Karpas-422 (cell line): ENCODE measurements around the gene TTC9B. TPM values are rescaled to one million over a fixed set of nuclear protein-coding genes. Genes with fewer than 3 reads are reported as not detected.

Experiments
- DNase-seq: peaks from one replicate; pipeline ENCODE4 v3.0.0-alpha.2; 2015
- H2AFZ ChIP-seq: fragments of 200-600 bp; sonication (generic); 2 replicates; pipeline ENCODE4 v1.6.1; 2014; ENCODE audit warnings: antibody characterized with exemption, low read length, mixed read lengths
- H3K27ac ChIP-seq: fragments of 200-600 bp; sonication (generic); 2 replicates; pipeline ENCODE4 v1.5.1; 2014; ENCODE audit warnings: mild to moderate bottlenecking, low read length, moderate library complexity
- H3K27me3 ChIP-seq: fragments of 200-600 bp; sonication (generic); 2 replicates; pipeline ENCODE4 v1.6.1; 2014; ENCODE audit warnings: low read length, mixed read lengths
- H3K36me3 ChIP-seq: fragments of 200-600 bp; sonication (generic); 2 replicates; pipeline ENCODE4 v1.6.1; 2014; ENCODE audit warnings: low read length, mixed read lengths; ENCODE audit not compliant: insufficient read depth
- H3K4me1 ChIP-seq: fragments of 200-600 bp; sonication (generic); 2 replicates; pipeline ENCODE4 v1.6.1; 2014; ENCODE audit warnings: mild to moderate bottlenecking, low read length, mixed read lengths
- H3K4me2 ChIP-seq: fragments of 200-600 bp; sonication (generic); 2 replicates; pipeline ENCODE4 v1.6.1; 2014; ENCODE audit warnings: low read length, low read depth, mild to moderate bottlenecking; ENCODE audit not compliant: poor library complexity, severe bottlenecking
- H3K4me3 ChIP-seq: fragments of 200-600 bp; sonication (generic); 2 replicates; pipeline ENCODE4 v1.5.1; 2014; ENCODE audit warnings: mild to moderate bottlenecking, antibody characterized with exemption, low read length, mixed read lengths
- H3K79me2 ChIP-seq: fragments of 200-600 bp; sonication (generic); 2 replicates; pipeline ENCODE4 v1.6.1; 2014; ENCODE audit warnings: mild to moderate bottlenecking, low read length, mixed read lengths
- H3K9ac ChIP-seq: fragments of 200-600 bp; sonication (generic); 2 replicates; pipeline ENCODE4 v1.6.0; 2014; ENCODE audit warnings: low read length
- H3K9me2 ChIP-seq: fragments of 200-600 bp; sonication (generic), shearing (Covaris generic); replicated peaks from 2 replicates; pipeline ENCODE4 v1.6.0; 2014; ENCODE audit warnings: mild to moderate bottlenecking, low read length, moderate library complexity; ENCODE audit not compliant: insufficient read depth
- H3K9me3 ChIP-seq: fragments of 300-700, 200-600 bp; sonication (generic); 2 replicates; pipeline ENCODE4 v1.6.1; 2014; ENCODE audit warnings: low read length, mixed read lengths
- H4K20me1 ChIP-seq: fragments of 200-600 bp; sonication (generic); 2 replicates; pipeline ENCODE4 v1.6.1; 2014; ENCODE audit warnings: mild to moderate bottlenecking, antibody characterized with exemption, low read length, low read depth; ENCODE audit not compliant: insufficient read depth
- total RNA-seq: library from RNA; depleted of rRNA; stranded (reverse); fragments of >200 nt; shearing (Covaris generic); gene quantifications from 2 replicates; pipeline ENCODE4 v1.2.3, GENCODE V29; 2014; ENCODE audit warnings: low replicate concordance

The TTC9B gene
- total RNA-seq, 1 experiment from 2014 or later: not detected

DNA sequence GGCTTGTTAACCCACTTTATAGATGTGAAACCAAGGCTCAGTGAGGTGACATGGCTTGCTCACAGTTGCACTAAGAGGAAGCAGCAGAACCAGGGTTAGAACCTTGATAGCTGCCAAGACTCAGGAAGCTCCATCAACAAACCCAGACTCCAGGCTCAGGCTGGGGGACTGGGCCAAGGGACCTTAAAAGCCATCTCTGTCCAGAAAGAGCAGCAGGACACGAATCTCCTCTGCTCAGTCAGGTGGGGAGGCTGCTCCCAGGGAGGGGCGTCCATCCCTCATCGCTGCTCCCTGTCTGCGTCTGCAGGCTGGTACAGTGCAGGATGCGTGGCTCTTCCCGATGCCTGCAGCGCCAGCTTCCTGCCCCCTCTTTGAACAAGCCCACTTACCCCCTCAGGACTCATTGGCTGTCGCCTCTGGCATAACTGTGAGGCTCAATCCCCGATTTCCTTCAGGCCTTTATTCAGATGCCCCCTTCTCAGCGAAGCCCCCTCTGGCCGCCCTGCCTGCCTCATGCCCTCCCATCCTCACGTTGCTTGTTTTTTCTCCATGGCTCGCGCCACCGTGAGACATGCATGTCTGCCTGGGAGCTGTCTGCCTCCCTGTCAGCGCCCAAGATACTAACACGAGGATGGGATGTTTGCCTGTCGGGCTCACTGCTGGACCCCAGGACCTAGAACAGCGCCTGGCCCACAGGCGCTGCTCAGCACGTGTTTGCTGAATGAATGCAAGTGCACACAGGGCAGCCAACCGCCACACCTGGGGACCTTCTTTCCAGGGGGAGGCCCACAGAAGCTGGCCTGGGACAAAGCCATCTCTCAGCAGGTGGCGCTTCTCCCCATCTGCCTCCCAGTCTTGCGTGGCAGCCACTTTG lies 45.5 kb upstream of the TTC9B start:
- no peaks in the 10 kb centered on the region for H3K27me3 ChIP-seq
- peaks cover 95% of the 10 kb centered on the region for H3K79me2 ChIP-seq
- H2AFZ ChIP-seq: no peak overlapping the region
- no peak overlapping the region for H3K27ac ChIP-seq
- H3K9me2 ChIP-seq: no peaks in the 10 kb centered on the region
- H3K4me3 ChIP-seq: no peak overlapping the region
- peaks cover 3% of the 10 kb centered on the region for H3K36me3 ChIP-seq
- peaks cover 12% of the 10 kb centered on the region for H3K4me1 ChIP-seq
- DNase-seq: no peak
- H3K9me3 ChIP-seq: no peaks in the 10 kb centered on the region
- no peak overlapping the region for H3K9ac ChIP-seq
- no peak overlapping the region for H3K4me2 ChIP-seq
- peaks cover 24% of the 10 kb centered on the region; the same call in 1 of the 2 replicates for H4K20me1 ChIP-seq

DNA sequence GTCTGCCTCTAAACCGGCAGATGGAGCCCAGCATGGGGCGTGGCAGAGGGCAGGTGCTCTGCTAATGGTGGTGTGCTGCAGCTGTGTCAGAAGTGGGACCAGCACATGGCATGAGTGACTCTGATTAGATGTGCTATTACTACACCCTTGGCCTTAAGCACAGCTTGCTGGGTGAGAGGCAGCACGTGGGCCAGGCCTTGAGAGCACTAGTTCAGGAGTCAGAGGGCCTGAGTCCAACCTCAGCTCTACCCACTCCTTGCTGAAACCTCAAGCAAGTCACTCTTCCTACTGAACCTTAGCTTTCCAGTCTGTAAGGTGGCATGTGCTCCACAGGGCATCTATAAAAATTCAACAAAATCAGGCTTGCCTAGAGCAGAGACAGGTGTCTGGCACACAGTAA lies 44.2 kb upstream of the TTC9B start:
- Histone ChIP-seq H2AFZ (no peak overlapping the region), H3K4me3 (no peak overlapping the region), H3K27ac (no peak overlapping the region), H3K9me3 (no peaks in the 10 kb centered on the region), H3K9ac (no peak overlapping the region), H3K27me3 (no peaks in the 10 kb centered on the region), H3K4me2 (no peak overlapping the region), H4K20me1 (peaks cover 15% of the 10 kb centered on the region; the same call in 1 of the 2 replicates), H3K79me2 (peaks cover 95% of the 10 kb centered on the region), H3K9me2 (no peaks in the 10 kb centered on the region), H3K4me1 (peaks cover 5% of the 10 kb centered on the region), H3K36me3 (peaks cover 6% of the 10 kb centered on the region; the same call in 1 of the 2 replicates)
- no peak for DNase-seq

DNA sequence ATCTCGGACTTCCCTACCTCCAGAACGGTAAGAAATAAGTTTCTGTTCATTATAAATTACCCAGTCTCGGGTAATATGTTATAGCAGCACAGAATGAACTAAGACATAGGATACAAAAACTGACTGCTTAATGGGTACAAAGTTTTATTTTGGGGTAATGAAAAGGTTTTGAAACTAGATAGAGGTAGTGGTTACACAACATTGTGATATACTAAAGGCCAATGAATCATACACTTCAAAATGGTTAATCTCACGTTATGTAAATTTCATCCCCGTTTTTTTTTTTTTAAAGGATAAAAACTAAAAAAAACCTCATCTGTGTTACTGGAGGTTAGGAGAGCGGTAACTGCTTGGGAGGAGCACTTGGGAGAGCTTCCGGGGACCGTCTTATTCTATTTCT lies 43.4 kb upstream of the TTC9B start:
- H3K4me2 ChIP-seq: no peak overlapping the region
- H3K4me3 ChIP-seq: no peak overlapping the region
- H3K79me2 ChIP-seq: peaks cover 95% of the 10 kb centered on the region
- H3K9me2 ChIP-seq: no peaks in the 10 kb centered on the region
- H3K9ac ChIP-seq: no peak overlapping the region
- no peaks in the 10 kb centered on the region for H3K9me3 ChIP-seq
- H3K27ac ChIP-seq: no peak overlapping the region
- 0 out of 2 replicates have a peak, but pooled peaks cover 13% of the 10 kb centered on the region for H4K20me1 ChIP-seq
- H2AFZ ChIP-seq: no peak overlapping the region
- peaks cover 6% of the 10 kb centered on the region; the same call in 1 of the 2 replicates for H3K36me3 ChIP-seq
- peaks cover 7% of the 10 kb centered on the region for H3K4me1 ChIP-seq
- no peaks in the 10 kb centered on the region for H3K27me3 ChIP-seq
- no peak for DNase-seq

DNA sequence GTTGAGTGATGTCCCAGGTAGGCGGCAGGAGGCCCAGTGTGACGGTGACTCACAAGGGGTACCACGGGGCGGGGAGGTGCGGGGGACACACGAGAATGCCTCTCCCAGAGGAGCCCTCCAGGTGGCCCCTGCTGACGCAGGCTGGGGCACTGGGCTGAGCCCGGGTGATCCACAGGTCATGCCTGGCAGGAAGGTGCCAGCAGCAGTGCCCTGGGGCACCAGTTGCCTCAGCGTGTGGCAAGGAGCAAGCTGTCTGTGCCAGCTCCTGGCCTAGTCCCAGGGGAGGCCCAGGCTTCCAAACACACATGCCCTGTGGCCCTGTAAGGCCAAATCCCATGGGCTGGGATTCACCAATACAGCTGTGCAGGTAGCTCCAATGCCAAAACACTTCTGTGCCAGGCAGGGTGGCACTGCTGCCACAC lies 38.9 kb upstream of the TTC9B start:
- Histone ChIP-seq H3K27ac (no peak overlapping the region), H3K4me1 (peaks cover 7% of the 10 kb centered on the region), H3K9ac (no peak overlapping the region), H3K36me3 (peaks cover 16% of the 10 kb centered on the region), H3K4me3 (no peak overlapping the region), H3K9me2 (no peaks in the 10 kb centered on the region), H2AFZ (no peak overlapping the region), H4K20me1 (0 out of 2 replicates have a peak, but pooled peaks cover 7% of the 10 kb centered on the region), H3K79me2 (peaks cover 80% of the 10 kb centered on the region), H3K9me3 (no peaks in the 10 kb centered on the region), H3K27me3 (no peaks in the 10 kb centered on the region), H3K4me2 (no peak overlapping the region)
- DNase-seq: no peak

DNA sequence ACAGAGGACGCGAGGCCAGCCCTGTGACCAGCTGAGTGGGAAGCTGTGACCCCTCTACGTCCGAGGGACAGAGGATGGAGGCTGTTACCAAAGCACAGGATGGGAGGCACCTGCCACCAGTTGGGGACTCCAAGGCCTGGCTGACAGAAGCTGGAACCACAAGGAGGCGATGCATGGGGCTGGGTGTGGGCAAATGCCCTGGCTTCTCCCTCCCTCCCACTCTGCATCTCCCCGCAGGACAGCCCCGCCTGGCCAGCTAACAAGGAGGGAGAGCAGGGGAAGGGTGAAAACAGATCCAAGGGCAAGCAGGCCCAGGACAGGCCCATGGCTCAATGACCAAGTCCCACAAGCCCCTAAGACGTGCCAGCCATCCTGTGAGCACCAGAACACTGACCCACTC lies 38.3 kb upstream of the TTC9B start:
- Histone ChIP-seq H4K20me1 (0 out of 2 replicates have a peak, but pooled peaks cover 7% of the 10 kb centered on the region), H3K9me3 (no peaks in the 10 kb centered on the region), H3K36me3 (peaks cover 16% of the 10 kb centered on the region), H3K27me3 (no peaks in the 10 kb centered on the region), H3K79me2 (peaks cover 80% of the 10 kb centered on the region), H2AFZ (no peak overlapping the region), H3K4me1 (peaks cover 7% of the 10 kb centered on the region), H3K27ac (no peak overlapping the region), H3K4me2 (no peak overlapping the region), H3K4me3 (no peak overlapping the region), H3K9ac (no peak overlapping the region), H3K9me2 (no peaks in the 10 kb centered on the region)
- DNase-seq: no peak

DNA sequence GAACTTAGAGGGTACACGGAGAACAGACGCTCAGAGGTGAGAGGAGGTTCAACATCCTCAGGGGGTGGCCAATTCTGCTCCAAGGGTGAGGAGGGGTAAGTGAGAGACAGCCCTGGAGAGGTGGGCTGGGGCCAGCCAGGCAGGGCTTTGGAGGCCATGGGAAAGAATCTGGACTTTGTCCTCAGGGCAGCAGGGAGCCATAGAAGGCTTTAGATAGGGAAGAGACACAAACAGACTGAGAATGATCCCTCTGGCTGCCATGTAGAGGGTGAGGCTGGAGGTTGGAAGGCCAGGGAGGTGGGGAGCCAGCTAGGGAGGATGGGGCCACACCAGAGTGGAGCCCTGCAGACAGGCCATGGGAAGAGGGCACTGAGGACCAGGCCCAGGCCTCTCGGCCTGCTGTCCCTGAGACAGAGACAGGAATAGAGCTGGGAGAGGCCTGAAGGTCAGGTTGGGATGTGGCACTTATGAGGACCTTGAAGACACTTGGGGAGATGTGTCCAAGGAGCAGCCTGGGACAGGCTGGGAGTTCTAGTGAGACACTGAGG lies 37.5 kb upstream of the TTC9B start:
- peaks cover 80% of the 10 kb centered on the region for H3K79me2 ChIP-seq
- no peaks in the 10 kb centered on the region for H3K9me3 ChIP-seq
- H2AFZ ChIP-seq: no peak overlapping the region
- no peak overlapping the region for H3K4me3 ChIP-seq
- H3K9me2 ChIP-seq: no peaks in the 10 kb centered on the region
- peaks cover 18% of the 10 kb centered on the region for H3K36me3 ChIP-seq
- DNase-seq: no peak
- no peaks in the 10 kb centered on the region for H3K27me3 ChIP-seq
- H3K4me2 ChIP-seq: no peak overlapping the region
- peaks cover 7% of the 10 kb centered on the region for H3K4me1 ChIP-seq
- no peak overlapping the region for H3K9ac ChIP-seq
- H4K20me1 ChIP-seq: 0 out of 2 replicates have a peak, but pooled peaks cover 7% of the 10 kb centered on the region
- no peak overlapping the region for H3K27ac ChIP-seq

DNA sequence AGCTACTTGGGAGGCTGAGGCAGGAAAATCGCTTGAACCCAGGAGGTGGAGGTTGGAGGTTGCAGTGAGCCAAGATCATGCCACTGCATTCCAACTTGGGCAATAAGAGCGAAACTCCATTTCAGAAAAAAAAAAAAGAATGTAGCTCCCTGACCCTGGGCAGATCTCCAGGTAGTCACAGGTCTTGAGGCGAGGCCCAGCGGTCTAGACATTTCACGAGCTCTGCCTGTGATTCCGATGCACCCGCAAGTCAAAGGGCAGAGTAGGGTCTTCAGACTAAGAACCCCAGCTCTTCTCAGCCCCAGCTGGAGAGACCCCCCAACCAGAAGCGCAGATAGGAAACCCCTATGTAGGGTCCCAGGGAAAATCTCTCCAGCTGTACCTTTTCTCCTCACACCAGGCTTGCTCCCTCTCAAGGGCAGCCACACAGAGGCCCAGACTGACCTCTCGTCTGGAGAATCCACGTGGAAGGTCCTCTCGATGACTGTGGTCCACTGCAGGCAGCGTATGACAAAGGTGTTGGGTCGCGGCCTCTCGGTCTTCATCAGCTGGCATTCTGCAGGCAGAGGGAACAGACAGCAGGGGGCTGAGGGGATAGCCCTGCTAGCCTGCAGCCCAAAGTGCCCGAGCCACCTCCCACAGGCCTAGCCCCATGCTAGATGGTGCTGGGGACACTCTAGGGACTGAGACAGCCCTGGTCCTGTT lies 36.7 kb upstream of the TTC9B start:
- Histone ChIP-seq H3K9me2 (no peaks in the 10 kb centered on the region), H3K79me2 (peaks cover 82% of the 10 kb centered on the region), H4K20me1 (0 out of 2 replicates have a peak, but pooled peaks cover 7% of the 10 kb centered on the region), H3K27ac (no peak overlapping the region), H3K27me3 (no peaks in the 10 kb centered on the region), H3K9ac (no peak overlapping the region), H3K36me3 (peaks cover 20% of the 10 kb centered on the region), H2AFZ (no peak overlapping the region), H3K9me3 (no peaks in the 10 kb centered on the region), H3K4me2 (no peak overlapping the region), H3K4me3 (no peak overlapping the region), H3K4me1 (peaks cover 7% of the 10 kb centered on the region)
- no peak for DNase-seq

DNA sequence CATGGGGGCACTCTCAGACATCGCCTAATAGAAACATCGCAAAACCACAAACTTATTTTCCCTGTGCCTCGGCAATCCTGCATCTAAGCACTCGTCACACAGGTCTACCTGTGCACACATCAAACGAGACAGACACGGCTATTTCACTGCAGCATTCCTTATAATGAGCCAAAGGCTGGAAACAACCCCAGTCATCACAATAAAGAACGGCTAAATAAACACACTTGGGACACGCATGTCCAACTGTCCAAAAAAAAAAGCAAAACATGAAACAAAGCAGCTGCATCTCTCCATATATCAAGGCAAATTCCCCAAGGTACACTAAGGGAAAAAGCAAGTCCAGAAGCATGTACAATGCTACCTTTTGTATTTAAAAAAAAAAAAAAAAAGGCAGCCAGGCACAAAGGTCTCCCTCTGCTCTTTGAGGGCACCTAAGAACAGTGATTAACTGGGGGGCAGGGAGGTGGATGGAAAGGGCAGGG lies 35.5 kb upstream of the TTC9B start:
- no peak overlapping the region for H3K9ac ChIP-seq
- H3K4me2 ChIP-seq: no peak overlapping the region
- H3K36me3 ChIP-seq: peaks cover 20% of the 10 kb centered on the region

More for the DNA sequence above, 35.5 kb upstream of the TTC9B start:
- Histone ChIP-seq H3K27me3 (no peaks in the 10 kb centered on the region), H3K4me1 (peaks cover 4% of the 10 kb centered on the region; the same call in 1 of the 2 replicates), H3K9me2 (no peaks in the 10 kb centered on the region), H4K20me1 (0 out of 2 replicates have a peak, but pooled peaks cover 4% of the 10 kb centered on the region), H3K27ac (no peak overlapping the region), H2AFZ (no peak overlapping the region), H3K79me2 (peaks cover 79% of the 10 kb centered on the region), H3K9me3 (no peaks in the 10 kb centered on the region), H3K4me3 (no peak overlapping the region)
- DNase-seq: no peak
